Mesendoderm (in vitro differentiated cells): ENCODE data around the gene NUP93.

Experiments used
- DNase-seq: peaks from one replicate; pipeline ENCODE4 v3.0.0; 2013
- H2AK5ac ChIP-seq: 2 replicates; pipeline ENCODE4 v1.6.1; 2013; ENCODE audit warnings: low read length, inconsistent platforms
- H2BK120ac ChIP-seq: 2 replicates; pipeline ENCODE4 v1.6.1; 2013; ENCODE audit warnings: low read depth, mild to moderate bottlenecking, low read length, moderate library complexity, mixed read lengths
- H2BK15ac ChIP-seq: replicated peaks from 2 replicates; pipeline ENCODE4 v1.6.1; 2013; ENCODE audit warnings: low read depth, mild to moderate bottlenecking, moderate library complexity
- H2BK5ac ChIP-seq: 2 replicates; pipeline ENCODE4 v1.6.1; 2013; ENCODE audit warnings: low read length, inconsistent platforms
- H3K18ac ChIP-seq: 2 replicates; pipeline ENCODE4 v1.6.1; 2013; ENCODE audit warnings: mild to moderate bottlenecking, low read length, mixed read lengths
- H3K23ac ChIP-seq: one replicate; pipeline ENCODE4 v1.6.1; 2013; ENCODE audit warnings: low read length
- H3K27ac ChIP-seq: 2 replicates; pipeline ENCODE4 v1.5.1; 2013; ENCODE audit warnings: low read depth, mild to moderate bottlenecking, inconsistent platforms, low read length, moderate library complexity
- H3K27me3 ChIP-seq: 2 replicates; pipeline ENCODE4 v1.6.1; 2013; ENCODE audit warnings: low read length, control low read depth, mild to moderate bottlenecking, inconsistent platforms; ENCODE audit not compliant: insufficient read depth, poor library complexity
- H3K36me3 ChIP-seq: 2 replicates; pipeline ENCODE4 v1.6.1; 2013; ENCODE audit warnings: low read length, inconsistent platforms; ENCODE audit not compliant: control insufficient read depth, insufficient read depth
- H3K4ac ChIP-seq: one replicate; pipeline ENCODE4 v1.6.1; 2013; ENCODE audit warnings: low read depth, mild to moderate bottlenecking, low read length, moderate library complexity
- H3K4me1 ChIP-seq: 2 replicates; pipeline ENCODE4 v1.6.1; 2013; ENCODE audit warnings: low read depth, low read length, inconsistent platforms; ENCODE audit not compliant: control insufficient read depth
- H3K4me2 ChIP-seq: 2 replicates; pipeline ENCODE4 v1.6.1; 2013; ENCODE audit warnings: low read length
- H3K4me3 ChIP-seq: 2 replicates; pipeline ENCODE4 v1.5.1; 2013; ENCODE audit warnings: mild to moderate bottlenecking, low read length
- H3K56ac ChIP-seq: one replicate; pipeline ENCODE4 v1.6.1; 2013; ENCODE audit warnings: low read length
- H3K79me1 ChIP-seq: 2 replicates; pipeline ENCODE4 v1.6.1; 2013; ENCODE audit warnings: low read length, inconsistent platforms
- H3K79me2 ChIP-seq: 2 replicates; pipeline ENCODE4 v1.6.1; 2013; ENCODE audit warnings: mild to moderate bottlenecking, low read length; ENCODE audit not compliant: control insufficient read depth, insufficient read depth
- H3K9ac ChIP-seq: 2 replicates; pipeline ENCODE4 v1.6.1; 2013; ENCODE audit warnings: low read length, inconsistent platforms
- H4K5ac ChIP-seq: one replicate; pipeline ENCODE4 v1.6.1; 2013; ENCODE audit warnings: low read length
- H4K8ac ChIP-seq: one replicate; pipeline ENCODE4 v1.6.1; 2013; ENCODE audit warnings: low read depth, mild to moderate bottlenecking, control low read depth, low read length, moderate library complexity
- WGBS: extraction: QIAGEN DNeasy Blood & Tissue Kit; methylation state at CpG from one replicate; pipeline ENCODE4 v1.1.7; 2013; ENCODE audit warnings: low lambda C conversion rate, missing lambda C conversion rate; ENCODE audit not compliant: insufficient coverage; ENCODE audit errors: extremely low coverage; 5-methylcytosine and 5-hydroxymethylcytosine counted together

Gene NUP93

DNA sequence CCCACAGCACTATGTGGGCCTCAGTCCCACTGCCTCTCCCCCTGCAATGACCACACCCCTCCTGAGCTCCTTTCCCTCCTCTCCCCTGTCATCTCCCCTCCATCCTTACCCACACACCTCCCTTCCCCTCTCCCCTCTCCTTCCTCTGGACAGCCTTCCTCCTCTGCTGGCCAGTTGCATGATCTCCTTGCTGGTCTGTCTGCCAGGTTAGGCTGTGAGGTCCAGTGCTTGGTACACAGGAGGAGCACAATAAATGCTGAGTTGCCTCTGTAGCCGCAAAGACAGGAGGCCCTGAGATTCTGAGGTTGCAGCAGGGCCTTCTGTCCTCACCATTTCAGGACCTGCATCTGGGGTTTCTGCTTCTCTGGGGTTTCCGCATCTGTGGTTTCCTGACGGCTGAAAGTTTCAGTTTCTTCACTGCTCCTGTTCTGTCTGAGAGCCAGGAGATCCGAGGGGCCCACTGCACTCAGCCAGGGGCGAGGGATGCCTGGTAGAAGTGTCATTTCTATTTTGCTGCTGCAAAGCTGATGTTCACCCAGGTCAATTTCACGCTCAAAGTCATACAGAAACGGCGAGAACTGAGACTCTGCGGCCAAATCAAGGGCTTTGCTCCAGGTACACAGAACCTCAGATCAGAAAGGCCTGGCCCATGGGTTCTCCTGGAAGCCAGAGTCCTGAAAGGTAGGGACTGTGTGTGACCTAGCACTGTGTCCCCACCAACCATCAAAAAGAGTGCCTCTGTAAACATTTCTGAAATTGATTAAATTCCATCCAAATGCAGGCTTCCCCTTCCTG lies 130.5 kb downstream of the NUP93 start:
- H3K36me3 ChIP-seq: no peaks in the 10 kb centered on the region
- no peak for DNase-seq
- no peaks in the 10 kb centered on the region for H3K79me1 ChIP-seq
- no peaks in the 10 kb centered on the region for H3K79me2 ChIP-seq
- peak overlapping the region; percentile 2 for H2BK5ac ChIP-seq
- no CpG with 5 or more reads among the region's 9 CpGs for WGBS
- no peak overlapping the region for H3K23ac ChIP-seq
- H3K4me2 ChIP-seq: no peak overlapping the region
- H2AK5ac ChIP-seq: no peak overlapping the region
- peak overlapping the region; percentile 62 for H3K27ac ChIP-seq
- no peak overlapping the region for H3K4me3 ChIP-seq
- no peak overlapping the region for H4K8ac ChIP-seq
- peak overlapping the region; percentile 26 for H3K56ac ChIP-seq
- peak overlapping the region; percentile 53 for H3K18ac ChIP-seq
- H3K9ac ChIP-seq: no peak overlapping the region
- no peak overlapping the region for H2BK15ac ChIP-seq
- no peak overlapping the region for H4K5ac ChIP-seq
- H3K4ac ChIP-seq: no peak overlapping the region
- H3K4me1 ChIP-seq: peaks cover 18% of the 10 kb centered on the region
- H3K27me3 ChIP-seq: no peaks in the 10 kb centered on the region
- peak overlapping the region; percentile 33 for H2BK120ac ChIP-seq

DNA sequence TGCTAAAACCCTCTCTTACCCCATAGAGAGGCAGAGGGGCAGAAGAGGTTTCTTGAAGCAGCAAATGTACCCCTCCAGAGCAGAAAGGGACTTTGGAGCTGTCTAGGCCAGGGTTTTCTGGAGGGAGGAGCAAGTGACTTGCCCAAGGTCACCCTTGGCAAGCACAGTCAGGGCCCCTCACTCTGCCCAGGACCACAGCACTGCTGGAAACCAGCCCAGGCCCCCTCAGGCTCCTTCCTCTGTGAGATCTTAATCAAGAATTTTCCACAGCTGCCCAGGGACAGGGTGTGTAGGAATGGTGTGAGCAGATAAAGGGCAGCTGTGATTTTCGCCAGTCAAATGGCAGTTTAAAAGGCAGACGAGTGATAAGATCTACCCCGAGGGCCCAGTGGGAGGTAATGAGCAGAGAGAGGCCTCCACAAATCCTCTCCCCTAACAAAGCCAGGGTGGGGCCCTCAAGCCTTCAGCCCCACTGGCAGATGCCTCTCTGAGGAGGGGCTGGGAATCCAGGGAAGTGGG lies 131.2 kb downstream of the NUP93 start:
- no peaks in the 10 kb centered on the region for H3K79me2 ChIP-seq
- H2BK120ac ChIP-seq: peak overlapping the region; percentile 33
- H3K27ac ChIP-seq: peak overlapping the region; percentile 62
- H3K23ac ChIP-seq: no peak overlapping the region
- DNase-seq: peak; percentile 98
- no peaks in the 10 kb centered on the region for H3K79me1 ChIP-seq
- no peak overlapping the region for H4K5ac ChIP-seq
- H3K4ac ChIP-seq: peak overlapping the region; percentile 64
- H3K56ac ChIP-seq: no peak overlapping the region
- no peak overlapping the region for H2BK15ac ChIP-seq
- H2BK5ac ChIP-seq: peak overlapping the region; percentile 0
- no peak overlapping the region for H4K8ac ChIP-seq
- no CpG with 5 or more reads among the region's 3 CpGs for WGBS
- no peak overlapping the region for H3K9ac ChIP-seq
- H2AK5ac ChIP-seq: no peak overlapping the region
- H3K4me1 ChIP-seq: peaks cover 18% of the 10 kb centered on the region
- H3K4me3 ChIP-seq: no peak overlapping the region
- H3K4me2 ChIP-seq: no peak overlapping the region
- peak overlapping the region; percentile 53 for H3K18ac ChIP-seq
- H3K36me3 ChIP-seq: no peaks in the 10 kb centered on the region
- no peaks in the 10 kb centered on the region for H3K27me3 ChIP-seq

DNA sequence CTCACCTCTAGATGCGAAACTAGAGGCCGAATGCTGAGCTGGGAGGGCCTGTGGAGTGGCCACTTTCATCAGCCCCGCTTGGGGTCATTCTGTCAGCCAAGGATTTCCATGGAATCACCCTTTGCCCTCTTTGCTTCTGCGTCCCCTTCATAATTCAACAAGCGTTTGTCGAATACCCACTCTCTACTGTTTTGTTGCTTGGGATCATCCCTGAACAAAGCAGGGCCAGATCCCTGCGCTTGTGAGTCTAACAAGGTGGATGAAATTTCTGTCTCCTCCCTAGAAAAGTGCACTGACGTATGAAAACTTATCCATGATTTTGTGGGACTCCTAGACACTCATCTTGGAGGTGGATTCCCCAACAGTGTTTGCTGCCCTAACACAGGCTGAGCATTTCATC lies 131.8 kb downstream of the NUP93 start:
- Histone ChIP-seq H3K4me2 (no peak overlapping the region), H3K27ac (peak overlapping the region; percentile 24), H3K4me3 (no peak overlapping the region), H2BK15ac (no peak overlapping the region), H3K36me3 (no peaks in the 10 kb centered on the region), H3K4me1 (peaks cover 18% of the 10 kb centered on the region), H3K27me3 (no peaks in the 10 kb centered on the region), H3K79me1 (no peaks in the 10 kb centered on the region), H3K79me2 (no peaks in the 10 kb centered on the region), H2AK5ac (peak overlapping the region; percentile 13), H3K18ac (no peak overlapping the region), H3K23ac (no peak overlapping the region), H2BK120ac (peak overlapping the region; percentile 9), H4K5ac (no peak overlapping the region), H2BK5ac (peak overlapping the region; percentile 48), H4K8ac (no peak overlapping the region), H3K56ac (peak overlapping the region; percentile 77), H3K9ac (peak overlapping the region; percentile 12), H3K4ac (peak overlapping the region; percentile 56)
- no CpG with 5 or more reads among the region's 8 CpGs for WGBS
- no peak for DNase-seq

DNA sequence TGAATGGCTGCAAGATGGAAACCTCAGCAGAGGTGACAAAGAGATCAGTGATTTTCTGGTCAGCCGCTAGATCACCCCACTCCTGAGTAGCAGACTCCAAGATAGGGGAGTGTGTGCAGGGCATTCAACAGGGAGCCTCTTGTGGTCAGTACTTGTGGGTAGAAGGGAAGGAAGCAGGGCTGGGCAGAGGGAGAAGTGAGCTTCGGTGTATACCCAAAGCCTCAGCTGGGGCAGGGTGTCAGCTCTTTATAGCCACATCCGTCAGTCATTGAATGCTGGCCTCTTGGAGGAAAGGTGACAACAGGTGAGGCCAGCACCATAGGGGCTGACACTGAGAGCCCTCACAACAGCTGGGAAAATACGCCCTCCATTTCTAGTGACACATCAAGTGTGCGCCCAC lies 132.8 kb downstream of the NUP93 start:
- Histone ChIP-seq H3K79me1 (no peaks in the 10 kb centered on the region), H2BK120ac (no peak overlapping the region), H2BK5ac (peak overlapping the region; percentile 46), H3K36me3 (no peaks in the 10 kb centered on the region), H3K79me2 (no peaks in the 10 kb centered on the region), H3K18ac (no peak overlapping the region), H3K4ac (no peak overlapping the region), H3K27ac (no peak overlapping the region), H2AK5ac (peak overlapping the region; percentile 95), H3K23ac (no peak overlapping the region), H3K4me1 (peaks cover 18% of the 10 kb centered on the region), H3K4me3 (no peak overlapping the region), H3K9ac (no peak overlapping the region), H3K56ac (peak overlapping the region; percentile 77), H4K8ac (no peak overlapping the region), H2BK15ac (no peak overlapping the region), H3K27me3 (no peaks in the 10 kb centered on the region), H3K4me2 (no peak overlapping the region), H4K5ac (no peak overlapping the region)
- DNase-seq: no peak
- no CpG with 5 or more reads among the region's 5 CpGs for WGBS

DNA sequence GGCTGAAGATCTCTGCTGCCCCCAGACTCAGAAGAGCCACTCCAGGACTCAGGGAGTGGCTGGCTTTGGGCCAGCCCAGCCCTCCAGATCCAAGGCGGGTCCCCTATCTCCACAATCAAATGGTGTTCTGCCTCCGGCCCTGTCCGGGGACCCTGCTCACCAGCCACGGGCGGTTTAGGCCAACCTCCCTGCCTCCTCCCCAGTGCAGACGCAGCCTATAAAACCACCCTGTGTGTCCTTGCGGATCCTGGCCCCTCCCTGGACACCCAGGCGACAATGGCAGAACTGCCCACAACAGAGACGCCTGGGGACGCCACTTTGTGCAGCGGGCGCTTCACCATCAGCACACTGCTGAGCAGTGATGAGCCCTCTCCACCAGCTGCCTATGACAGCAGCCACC lies 135.0 kb downstream of the NUP93 start, which contains the start of gene SLC12A3:
Gene SLC12A3, plus strand, starts transcription at position 248 of the 400 bp plus-strand sequence. Its CDS starts 29 bp downstream, at position 277.
- Histone ChIP-seq H2BK15ac (no peak within 1 kb of the TSS), H3K79me2 (no peaks in the 10 kb centered on the region), H4K8ac (no peak within 1 kb of the TSS), H3K27ac (no peak within 1 kb of the TSS), H3K4me2 (no peak within 1 kb of the TSS), H3K56ac (no peak within 1 kb of the TSS), H3K79me1 (no peaks in the 10 kb centered on the region), H2AK5ac (no peak within 1 kb of the TSS), H2BK5ac (no peak within 1 kb of the TSS), H3K4ac (no peak within 1 kb of the TSS), H2BK120ac (no peak within 1 kb of the TSS), H3K27me3 (no peaks in the 10 kb centered on the region), H3K23ac (no peak within 1 kb of the TSS), H3K36me3 (no peaks in the 10 kb centered on the region), H3K18ac (no peak within 1 kb of the TSS), H4K5ac (no peak within 1 kb of the TSS), H3K4me3 (no peak within 1 kb of the TSS), H3K4me1 (peaks cover 16% of the 10 kb centered on the region), H3K9ac (no peak within 1 kb of the TSS)
- DNase-seq: no peak
- WGBS: no CpG with 5 or more reads among the region's 12 CpGs
